HepG2 (cell line): ENCODE measurements around the gene ART1.

ENCODE experiments used
- CTCF ChIP-seq: sonication (generic); formaldehyde crosslinking; IDR thresholded peaks from 2 replicates; pipeline ENCODE4 v1.5.0; 2020; ENCODE audit warnings: mild to moderate bottlenecking, missing genetic modification reagents, moderate library complexity
- FOXA3 ChIP-seq: IDR thresholded peaks from 2 replicates; pipeline ENCODE4 v1.6.1; 2016; ENCODE audit warnings: missing genetic modification reagents, missing compliant biosample characterization
- MXI1 ChIP-seq: IDR thresholded peaks from 3 replicates; pipeline ENCODE4 v1.6.1; 2012; ENCODE audit warnings: low read depth, low read length, inconsistent platforms, borderline replicate concordance
- RNF219 ChIP-seq: sonication (generic); formaldehyde crosslinking; IDR thresholded peaks from 2 replicates; pipeline ENCODE4 v1.5.0; 2020; ENCODE audit warnings: mild to moderate bottlenecking, missing genetic modification reagents
- ZNF713 ChIP-seq: sonication (generic); formaldehyde crosslinking; IDR thresholded peaks from 2 replicates; pipeline ENCODE4 v1.4.0; 2020; ENCODE audit warnings: mild to moderate bottlenecking, missing genetic modification reagents

DNA sequence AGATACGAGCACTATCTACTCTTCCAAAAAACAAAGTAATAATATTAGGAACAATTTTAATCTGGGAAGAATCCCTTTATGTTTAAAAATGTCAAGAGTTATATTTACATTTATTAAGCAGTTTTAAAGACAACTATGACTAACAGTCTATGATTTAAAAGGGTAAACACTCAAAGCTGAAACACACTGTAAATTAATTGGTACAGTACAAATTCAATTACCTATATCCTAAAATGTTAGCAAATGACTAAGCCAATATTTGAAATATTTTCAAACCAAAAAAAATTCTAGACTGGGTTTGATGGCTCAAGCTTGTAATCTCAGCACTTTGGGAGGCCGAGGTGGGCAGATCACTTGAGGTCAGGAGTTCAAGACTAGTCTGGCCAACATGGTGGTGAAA lies 62.2 kb downstream of the ART1 start:
- TF ChIP-seq FOXA3 (CRISPR knock-in tag) (no peak), RNF219 (CRISPR knock-in tag) (no peak), MXI1 (no peak), CTCF (no peak), ZNF713 (CRISPR knock-in tag) (no peak)
